Immature natural killer cell (primary cell): ENCODE data around the gene FBXO9. TPM values are rescaled to one million over a fixed set of nuclear protein-coding genes. Genes with fewer than 3 reads are reported as not detected.

ENCODE experiments used
- DNase-seq, 3 donors: peaks; one replicate each; pipeline ENCODE4 v3.0.0; 2022; ENCODE audit warnings: mixed read lengths in 1 of 3
- H3K27ac Mint-ChIP-seq, 6 donors: one replicate each; pipeline ENCODE4 v1.8.0; 2020; ENCODE audit warnings: mixed read lengths in 6 of 6, mild to moderate bottlenecking in 5 of 6, inconsistent platforms in 4 of 6, moderate library complexity in 3 of 6
- H3K27me3 Mint-ChIP-seq, 3 donors: one replicate each; pipeline ENCODE4 v1.8.0; 2020 to 2021; ENCODE audit warnings: low read depth in 3 of 3, mild to moderate bottlenecking in 3 of 3, mixed read lengths in 3 of 3, moderate library complexity in 3 of 3, inconsistent platforms in 1 of 3
- H3K36me3 Mint-ChIP-seq, 3 donors: one replicate each; pipeline ENCODE4 v1.8.0; 2020; ENCODE audit warnings: mixed read lengths in 3 of 3, inconsistent platforms in 2 of 3, mild to moderate bottlenecking in 2 of 3
- H3K4me1 Mint-ChIP-seq, 2 donors: one replicate each; pipeline ENCODE4 v1.8.0; 2020; ENCODE audit warnings: inconsistent platforms in 2 of 2, mild to moderate bottlenecking in 2 of 2, mixed read lengths in 2 of 2, moderate library complexity in 1 of 2
- H3K4me3 Mint-ChIP-seq, 5 donors: one replicate each; pipeline ENCODE4 v1.8.0; 2020; ENCODE audit warnings: mild to moderate bottlenecking in 5 of 5, mixed read lengths in 5 of 5, inconsistent platforms in 3 of 5, moderate library complexity in 3 of 5
- H3K9me3 Mint-ChIP-seq, 6 donors: one replicate each; pipeline ENCODE4 v1.8.0; 2020; ENCODE audit warnings: mild to moderate bottlenecking in 6 of 6, mixed read lengths in 6 of 6, inconsistent platforms in 4 of 6, moderate library complexity in 3 of 6
- polyA plus RNA-seq, 3 donors: library from polyadenylated mRNA; unstranded; fragments of 300-500 nt; fragmentation: Illumina TruSeq; gene quantifications; one replicate each; pipeline ENCODE4 v1.2.3, GENCODE V29; 2021

FBXO9 gene
- polyA plus RNA-seq, 3 donors from 2014 or later, result 43.0 to 86.0 (median 59.6) TPM

DNA sequence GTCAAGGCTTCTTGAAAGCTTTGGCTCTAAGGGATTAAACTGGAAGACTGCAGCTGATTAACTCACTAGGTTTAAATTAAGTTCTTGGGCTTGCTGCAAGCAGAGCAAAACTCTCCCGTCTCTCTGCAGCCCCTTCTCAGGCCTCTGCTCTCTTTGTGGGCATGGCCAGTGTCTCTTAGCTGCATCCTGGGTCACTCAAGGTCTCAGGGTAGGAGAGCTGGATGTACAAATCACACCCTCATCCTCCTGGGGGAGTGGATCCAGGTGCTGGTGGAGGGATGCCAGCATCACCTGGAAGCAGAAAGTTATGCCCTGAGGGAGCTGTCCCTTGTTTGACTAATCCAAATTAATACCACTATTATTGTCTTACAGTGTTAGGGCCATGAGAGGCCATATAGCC is 47.7 kb downstream of the FBXO9 start:
- Mint-ChIP-seq H3K27ac (no peak overlapping the region), H3K4me3 (no peak overlapping the region), H3K9me3 (peaks cover 0 to 3% (median 0%) of the 10 kb centered on the region in 6 donors), H3K4me1 (no peaks in the 10 kb centered on the region), H3K27me3 (peaks cover 0 to 2% (median 0%) of the 10 kb centered on the region in 3 donors), H3K36me3 (peaks cover 0 to 3% (median 0%) of the 10 kb centered on the region in 3 donors)
- DNase-seq, result no peak

DNA sequence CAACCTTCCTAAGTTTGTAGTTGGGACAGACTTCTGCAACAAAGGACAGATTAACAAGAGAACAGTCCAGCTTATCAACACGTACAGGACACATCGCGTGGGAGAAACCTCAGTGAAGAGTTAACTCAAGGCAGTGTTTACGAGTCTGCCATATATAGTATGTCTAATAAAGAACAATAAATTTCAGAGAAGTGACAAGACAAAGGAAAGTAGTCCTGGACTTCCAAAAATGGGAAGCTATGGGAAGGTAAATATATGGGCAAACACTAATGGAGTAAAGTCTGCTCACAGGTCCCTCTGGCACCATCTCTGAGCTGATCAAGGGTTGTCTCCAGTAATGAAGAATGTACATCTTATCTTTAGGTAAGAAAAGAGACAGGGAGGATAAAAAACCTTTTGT is 48.5 kb downstream of the FBXO9 start:
- Mint-ChIP-seq H3K9me3 (peaks cover 0 to 3% (median 0%) of the 10 kb centered on the region in 6 donors), H3K4me1 (no peaks in the 10 kb centered on the region), H3K27ac (no peak overlapping the region), H3K27me3 (peaks cover 0 to 2% (median 1%) of the 10 kb centered on the region in 3 donors), H3K36me3 (peaks cover 0 to 3% (median 0%) of the 10 kb centered on the region in 3 donors), H3K4me3 (no peak overlapping the region)
- no peak for DNase-seq

- Mint-ChIP-seq H3K27me3 (peaks cover 0 to 2% (median 1%) of the 10 kb centered on the region in 3 donors), H3K27ac (no peak overlapping the region), H3K36me3 (peaks cover 0 to 3% (median 0%) of the 10 kb centered on the region in 3 donors), H3K4me3 (no peak overlapping the region), H3K4me1 (no peaks in the 10 kb centered on the region), H3K9me3 (peaks cover 0 to 3% (median 0%) of the 10 kb centered on the region in 6 donors)
- no peak for DNase-seq
Measured at GRCh38 chr6:53115113-53115512, 49.9 kb downstream of the FBXO9 start.

- no peaks in the 10 kb centered on the region for H3K4me1 Mint-ChIP-seq
- H3K36me3 Mint-ChIP-seq, result no peaks in the 10 kb centered on the region
- peaks cover 0 to 3% (median 0%) of the 10 kb centered on the region in 6 donors for H3K9me3 Mint-ChIP-seq
- H3K4me3 Mint-ChIP-seq, result no peak overlapping the region
- no peak overlapping the region for H3K27ac Mint-ChIP-seq
- DNase-seq, result no peak
- peaks cover 0 to 2% (median 1%) of the 10 kb centered on the region in 3 donors for H3K27me3 Mint-ChIP-seq
Measured at GRCh38 chr6:53115741-53116140, 50.5 kb downstream of the FBXO9 start.

DNA sequence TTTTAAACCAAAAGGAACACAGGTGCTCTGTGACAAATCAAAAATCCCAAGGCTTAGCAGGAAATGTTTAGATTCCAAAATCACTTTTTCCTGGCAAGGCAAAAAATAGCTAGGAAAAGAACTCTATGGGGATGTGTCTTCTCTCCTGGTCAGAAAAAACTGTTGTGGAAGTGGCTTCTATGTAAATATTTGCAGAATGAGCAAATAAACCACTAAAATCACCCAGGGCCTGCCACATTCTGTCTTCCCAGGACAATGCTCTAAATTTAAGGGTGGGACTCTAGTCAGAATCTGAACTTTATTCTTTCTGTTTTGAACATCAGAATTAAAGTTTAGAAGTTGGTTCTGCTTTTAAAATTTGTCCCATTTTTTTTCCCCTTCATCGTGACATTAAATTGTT is 54.1 kb downstream of the FBXO9 start:
- H3K9me3 Mint-ChIP-seq, result peaks cover 0 to 3% (median 0%) of the 10 kb centered on the region in 6 donors
- H3K27me3 Mint-ChIP-seq, result peaks cover 0 to 2% (median 1%) of the 10 kb centered on the region in 3 donors
- no peaks in the 10 kb centered on the region for H3K4me1 Mint-ChIP-seq
- no peaks in the 10 kb centered on the region for H3K36me3 Mint-ChIP-seq
- no peak overlapping the region for H3K4me3 Mint-ChIP-seq
- H3K27ac Mint-ChIP-seq, result no peak overlapping the region
- DNase-seq, result no peak

GRCh38 chr6:53119772-53120409 is 54.7 kb downstream of the FBXO9 start:
- H3K4me1 Mint-ChIP-seq, result no peaks in the 10 kb centered on the region
- no peak for DNase-seq
- H3K27ac Mint-ChIP-seq, result no peak overlapping the region
- H3K4me3 Mint-ChIP-seq, result no peak overlapping the region
- no peaks in the 10 kb centered on the region for H3K36me3 Mint-ChIP-seq
- peaks cover 0 to 5% (median 0%) of the 10 kb centered on the region in 6 donors for H3K9me3 Mint-ChIP-seq
- H3K27me3 Mint-ChIP-seq, result peaks cover 0 to 2% (median 1%) of the 10 kb centered on the region in 3 donors

GRCh38 chr6:53124131-53124800 is 59.1 kb downstream of the FBXO9 start:
- H3K4me1 Mint-ChIP-seq, result no peaks in the 10 kb centered on the region
- H3K27me3 Mint-ChIP-seq, result peaks cover 0 to 5% (median 0%) of the 10 kb centered on the region in 3 donors
- no peak for DNase-seq
- H3K9me3 Mint-ChIP-seq, result peaks cover 0 to 2% (median 0%) of the 10 kb centered on the region in 6 donors
- H3K36me3 Mint-ChIP-seq, result no peaks in the 10 kb centered on the region
- H3K27ac Mint-ChIP-seq, result no peak overlapping the region
- no peak overlapping the region for H3K4me3 Mint-ChIP-seq

DNA sequence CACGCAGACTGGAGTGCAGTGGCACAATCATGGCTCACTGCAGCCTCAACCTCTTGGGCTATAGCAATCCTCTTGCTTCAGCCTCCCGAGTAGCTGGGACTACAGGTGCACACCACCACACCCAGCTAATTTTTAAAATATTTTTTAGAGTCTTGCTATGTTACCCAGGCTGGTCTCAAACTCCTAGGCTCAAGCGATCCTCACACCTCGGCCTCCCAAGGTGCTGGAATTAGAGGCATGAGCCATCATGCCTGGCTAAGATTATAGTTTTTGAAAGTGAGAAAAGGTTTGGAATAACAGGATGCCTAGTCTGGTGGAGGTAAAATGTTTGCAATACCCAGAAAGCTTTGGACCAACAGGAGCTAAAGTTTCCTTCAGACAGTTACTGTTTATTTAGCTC is 60.1 kb downstream of the FBXO9 start:
- DNase-seq, result no peak
- peaks cover 0 to 2% (median 0%) of the 10 kb centered on the region in 6 donors for H3K9me3 Mint-ChIP-seq
- no peak overlapping the region for H3K27ac Mint-ChIP-seq
- no peak overlapping the region for H3K4me3 Mint-ChIP-seq
- peaks cover 0 to 5% (median 3%) of the 10 kb centered on the region in 3 donors for H3K27me3 Mint-ChIP-seq
- no peaks in the 10 kb centered on the region for H3K36me3 Mint-ChIP-seq
- no peaks in the 10 kb centered on the region for H3K4me1 Mint-ChIP-seq

- Mint-ChIP-seq H3K9me3 (peaks cover 0 to 2% (median 0%) of the 10 kb centered on the region in 6 donors), H3K36me3 (no peaks in the 10 kb centered on the region), H3K4me3 (no peak overlapping the region), H3K27me3 (peaks cover 3 to 6% (median 5%) of the 10 kb centered on the region in 3 donors), H3K27ac (no peak overlapping the region), H3K4me1 (peaks cover 0 to 3% of the 10 kb centered on the region in 2 donors)
- DNase-seq, result no peak
Measured at GRCh38 chr6:53128842-53129241, 63.6 kb downstream of the FBXO9 start.

- H3K27ac Mint-ChIP-seq, result no peak overlapping the region
- peaks cover 3 to 7% (median 6%) of the 10 kb centered on the region in 3 donors for H3K27me3 Mint-ChIP-seq
- no peak overlapping the region for H3K4me3 Mint-ChIP-seq
- H3K4me1 Mint-ChIP-seq, result peaks cover 0 to 3% of the 10 kb centered on the region in 2 donors
- no peaks in the 10 kb centered on the region for H3K9me3 Mint-ChIP-seq
- H3K36me3 Mint-ChIP-seq, result no peaks in the 10 kb centered on the region
- peak in 1 of 3 donors; percentile 1 for DNase-seq
Measured at GRCh38 chr6:53130569-53131290, 65.5 kb downstream of the FBXO9 start.

DNA sequence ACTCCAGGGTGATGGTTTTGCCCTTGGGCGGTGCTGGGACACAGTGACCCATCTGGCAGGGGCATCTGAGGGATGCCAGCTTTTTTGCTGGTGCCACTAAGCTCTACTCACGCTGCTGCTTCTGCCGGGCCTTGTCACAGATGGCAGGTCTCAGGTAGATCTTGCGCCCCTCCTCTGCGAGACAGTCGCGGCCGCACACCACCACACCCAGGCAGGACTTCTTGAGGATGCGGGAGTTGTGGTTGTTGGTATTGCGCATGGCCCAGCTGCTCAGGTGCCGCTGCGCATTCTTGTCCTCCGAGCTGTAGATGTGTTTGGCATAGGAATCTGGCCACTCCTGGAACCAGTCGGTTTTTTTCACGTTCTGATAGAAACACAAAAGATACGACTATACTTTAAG is 68.8 kb downstream of the FBXO9 start:
- H3K36me3 Mint-ChIP-seq, result no peaks in the 10 kb centered on the region
- peaks cover 0 to 3% of the 10 kb centered on the region in 2 donors for H3K4me1 Mint-ChIP-seq
- no peak for DNase-seq
- no peaks in the 10 kb centered on the region for H3K9me3 Mint-ChIP-seq
- H3K4me3 Mint-ChIP-seq, result no peak overlapping the region
- no peak overlapping the region for H3K27ac Mint-ChIP-seq
- peaks cover 2 to 10% (median 5%) of the 10 kb centered on the region in 3 donors for H3K27me3 Mint-ChIP-seq

DNA sequence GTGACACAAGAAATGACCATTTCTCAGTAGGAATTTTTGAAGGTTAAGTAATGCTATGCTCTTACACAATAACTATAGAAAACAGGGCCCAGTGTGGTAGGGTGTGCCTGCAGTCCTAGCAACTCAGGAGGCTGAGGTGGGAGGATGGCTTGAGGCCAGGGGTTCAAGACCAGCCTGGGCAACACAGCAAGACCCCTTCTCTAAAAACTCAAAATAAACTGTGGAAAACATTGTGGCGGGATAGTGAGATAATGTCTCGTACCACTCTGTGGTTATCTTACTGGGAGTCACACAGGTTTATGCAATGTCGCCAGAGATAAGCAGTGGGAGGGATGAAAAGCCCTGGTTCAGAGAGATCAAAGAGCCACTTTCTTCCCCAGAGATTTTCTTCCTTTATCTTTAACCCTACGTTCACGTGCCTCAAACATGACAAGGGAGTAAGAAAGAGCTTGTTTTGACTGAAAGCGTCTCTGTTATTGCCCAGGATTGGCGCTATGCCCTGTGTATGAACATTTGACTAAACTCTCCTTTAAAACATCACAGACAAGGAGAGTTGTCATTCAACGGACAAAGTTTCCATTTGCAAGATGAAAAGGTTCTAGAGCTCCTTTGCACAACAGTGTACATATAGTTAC is 69.5 kb downstream of the FBXO9 start:
- H3K9me3 Mint-ChIP-seq, result no peaks in the 10 kb centered on the region
- H3K27me3 Mint-ChIP-seq, result peaks cover 2 to 7% (median 5%) of the 10 kb centered on the region in 3 donors
- no peak for DNase-seq
- H3K4me1 Mint-ChIP-seq, result peaks cover 0 to 3% of the 10 kb centered on the region in 2 donors
- no peak overlapping the region for H3K4me3 Mint-ChIP-seq
- H3K36me3 Mint-ChIP-seq, result no peaks in the 10 kb centered on the region
- H3K27ac Mint-ChIP-seq, result no peak overlapping the region

GRCh38 chr6:53136000-53136609 is 70.9 kb downstream of the FBXO9 start:
- no peak overlapping the region for H3K27ac Mint-ChIP-seq
- H3K9me3 Mint-ChIP-seq, result no peaks in the 10 kb centered on the region
- H3K27me3 Mint-ChIP-seq, result peaks cover 2 to 13% (median 5%) of the 10 kb centered on the region in 3 donors
- peaks cover 0 to under 1% of the 10 kb centered on the region in 2 donors for H3K4me1 Mint-ChIP-seq
- H3K36me3 Mint-ChIP-seq, result no peaks in the 10 kb centered on the region
- no peak overlapping the region for H3K4me3 Mint-ChIP-seq
- no peak for DNase-seq
